Loucy (cell line): ENCODE measurements around the gene PRKN.

Experiments
- H2AFZ ChIP-seq: fragments of 200-600 bp; sonication (generic); 2 replicates; pipeline ENCODE4 v1.6.0; 2016; ENCODE audit warnings: antibody characterized with exemption, mild to moderate bottlenecking, low read length, moderate library complexity
- H3F3A ChIP-seq: fragments of 200-600 bp; 2 replicates; pipeline ENCODE4 v1.6.0; 2016; ENCODE audit warnings: antibody characterized with exemption, low read depth, mild to moderate bottlenecking
- H3K27me3 ChIP-seq: fragments of 200-600 bp; sonication (generic); 2 replicates; pipeline ENCODE4 v1.6.1; 2014; ENCODE audit warnings: low read length, mild to moderate bottlenecking; ENCODE audit not compliant: insufficient read depth, poor library complexity, severe bottlenecking
- H3K36me3 ChIP-seq: fragments of 200-600 bp; sonication (generic); 2 replicates; pipeline ENCODE4 v1.6.1; 2016; ENCODE audit warnings: low read length; ENCODE audit not compliant: insufficient read depth
- H3K4me1 ChIP-seq: fragments of 200-600 bp; sonication (generic); 2 replicates; pipeline ENCODE4 v1.5.1; 2014; ENCODE audit warnings: low read length, mild to moderate bottlenecking; ENCODE audit not compliant: insufficient read depth, poor library complexity, severe bottlenecking
- H3K4me2 ChIP-seq: fragments of 200-600 bp; sonication (generic); 2 replicates; pipeline ENCODE4 v1.6.0; 2014; ENCODE audit warnings: antibody characterized with exemption, low read length, low read depth, mild to moderate bottlenecking; ENCODE audit not compliant: poor library complexity, severe bottlenecking
- H3K4me3 ChIP-seq: fragments of 200-600 bp; sonication (generic); 2 replicates; pipeline ENCODE4 v1.5.1; 2014; ENCODE audit warnings: low read length, mild to moderate bottlenecking, mixed read lengths; ENCODE audit not compliant: poor library complexity, severe bottlenecking
- H3K79me2 ChIP-seq: fragments of 200-600 bp; sonication (generic); 2 replicates; pipeline ENCODE4 v1.6.1; 2014; ENCODE audit warnings: low read length; ENCODE audit not compliant: insufficient read depth
- H3K9ac ChIP-seq: fragments of 200-600 bp; sonication (generic); 2 replicates; pipeline ENCODE4 v1.6.0; 2014; ENCODE audit warnings: mild to moderate bottlenecking, low read depth, low read length, moderate library complexity; ENCODE audit not compliant: poor library complexity, severe bottlenecking
- H3K9me2 ChIP-seq: fragments of 200-600 bp; sonication (generic); replicated peaks from 2 replicates; pipeline ENCODE4 v1.6.1; 2016; ENCODE audit warnings: low read depth, low read length, mixed read lengths
- H3K9me3 ChIP-seq: fragments of 200-600 bp; sonication (generic); 2 replicates; pipeline ENCODE4 v1.6.1; 2014; ENCODE audit warnings: mild to moderate bottlenecking, antibody characterized with exemption, low read length, low read depth; ENCODE audit not compliant: insufficient read depth
- H4K20me1 ChIP-seq: fragments of 200-600 bp; sonication (generic); 2 replicates; pipeline ENCODE4 v1.6.0; 2014; ENCODE audit warnings: antibody characterized with exemption, low read length, mild to moderate bottlenecking; ENCODE audit not compliant: insufficient read depth, poor library complexity, severe bottlenecking
- EZH2phosphoT487 ChIP-seq: fragments of 200-600 bp; IDR thresholded peaks from 2 replicates; pipeline ENCODE4 v1.6.1; 2018; ENCODE audit warnings: antibody characterized with exemption, mild to moderate bottlenecking, moderate library complexity, borderline replicate concordance
- TF ChIP-seq, protein P1 (sequence below): fragments of 200-600 bp; sonication (generic); conservative IDR thresholded peaks from 2 replicates; pipeline ENCODE4 v1.5.1; 2014; ENCODE audit warnings: mild to moderate bottlenecking, antibody characterized with exemption, low read length

Gene PRKN

DNA sequence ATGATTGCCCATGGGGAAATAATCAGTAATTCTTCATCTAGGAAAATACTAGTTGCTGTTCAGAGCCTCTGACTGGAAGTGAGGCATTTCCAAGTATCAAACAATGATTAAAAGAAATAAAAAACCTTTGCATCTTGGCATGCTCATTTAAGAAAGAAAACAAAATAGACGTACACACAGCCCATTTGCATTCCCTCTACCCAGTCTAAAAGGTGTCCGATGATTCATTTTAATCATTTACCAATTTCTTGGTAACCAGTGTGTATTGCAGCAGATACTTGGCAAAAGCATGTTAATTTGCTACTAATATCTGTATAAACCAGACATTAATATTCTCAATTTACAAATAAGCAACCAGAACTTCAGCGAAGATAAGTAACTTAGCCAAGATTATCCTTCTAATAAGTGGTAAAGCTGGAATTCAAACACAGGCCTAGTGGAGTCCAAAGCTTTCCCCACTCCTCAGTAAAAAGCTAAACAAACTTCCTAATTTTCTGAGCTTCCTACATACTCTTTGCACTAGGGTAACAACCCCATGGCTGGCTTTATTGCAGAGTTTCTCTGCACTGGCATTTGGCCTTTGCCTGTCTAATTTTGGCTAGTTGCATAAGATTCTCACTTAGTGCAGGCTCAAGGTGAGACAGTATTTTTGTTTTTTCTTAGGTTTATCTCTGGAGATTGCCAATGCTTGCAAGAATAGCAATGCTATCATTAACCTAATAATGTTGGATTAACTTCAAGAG, 338.1 kb downstream of the PRKN start:
- Histone ChIP-seq H3K4me1 (no peaks in the 10 kb centered on the region), H3K79me2 (no peaks in the 10 kb centered on the region), H3F3A (no peaks in the 10 kb centered on the region), H3K27me3 (no peaks in the 10 kb centered on the region), H4K20me1 (no peaks in the 10 kb centered on the region), H3K9ac (no peak overlapping the region), H2AFZ (no peak overlapping the region), H3K4me3 (no peak overlapping the region), H3K9me3 (no peaks in the 10 kb centered on the region), H3K9me2 (no peaks in the 10 kb centered on the region), H3K36me3 (no peaks in the 10 kb centered on the region), H3K4me2 (no peak overlapping the region)
- no peak for TF ChIP-seq EZH2phosphoT487
- TF ChIP-seq, protein P1, sequence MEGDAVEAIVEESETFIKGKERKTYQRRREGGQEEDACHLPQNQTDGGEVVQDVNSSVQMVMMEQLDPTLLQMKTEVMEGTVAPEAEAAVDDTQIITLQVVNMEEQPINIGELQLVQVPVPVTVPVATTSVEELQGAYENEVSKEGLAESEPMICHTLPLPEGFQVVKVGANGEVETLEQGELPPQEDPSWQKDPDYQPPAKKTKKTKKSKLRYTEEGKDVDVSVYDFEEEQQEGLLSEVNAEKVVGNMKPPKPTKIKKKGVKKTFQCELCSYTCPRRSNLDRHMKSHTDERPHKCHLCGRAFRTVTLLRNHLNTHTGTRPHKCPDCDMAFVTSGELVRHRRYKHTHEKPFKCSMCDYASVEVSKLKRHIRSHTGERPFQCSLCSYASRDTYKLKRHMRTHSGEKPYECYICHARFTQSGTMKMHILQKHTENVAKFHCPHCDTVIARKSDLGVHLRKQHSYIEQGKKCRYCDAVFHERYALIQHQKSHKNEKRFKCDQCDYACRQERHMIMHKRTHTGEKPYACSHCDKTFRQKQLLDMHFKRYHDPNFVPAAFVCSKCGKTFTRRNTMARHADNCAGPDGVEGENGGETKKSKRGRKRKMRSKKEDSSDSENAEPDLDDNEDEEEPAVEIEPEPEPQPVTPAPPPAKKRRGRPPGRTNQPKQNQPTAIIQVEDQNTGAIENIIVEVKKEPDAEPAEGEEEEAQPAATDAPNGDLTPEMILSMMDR = no peak

DNA sequence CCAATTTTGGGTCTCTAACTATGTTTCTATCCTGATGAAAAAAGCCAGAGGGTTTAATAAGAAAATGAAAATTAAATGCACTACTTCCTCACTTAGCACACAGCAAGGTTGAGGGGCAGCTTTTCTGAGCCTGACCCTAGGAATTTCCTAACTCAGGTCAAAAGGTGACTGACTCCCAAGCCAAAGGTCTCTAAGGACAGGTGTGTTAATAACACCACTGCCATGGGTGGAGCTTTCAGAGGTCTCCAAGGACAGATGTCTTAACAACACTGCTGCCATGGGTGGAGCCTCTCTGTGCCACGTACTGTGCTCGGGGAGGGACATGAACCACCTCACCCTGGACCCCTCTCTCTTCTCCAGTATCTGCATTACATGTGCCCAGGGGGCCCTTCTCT, 339.2 kb downstream of the PRKN start:
- no peaks in the 10 kb centered on the region for H3K79me2 ChIP-seq
- no peaks in the 10 kb centered on the region for H4K20me1 ChIP-seq
- H3K4me3 ChIP-seq = no peak overlapping the region
- TF ChIP-seq EZH2phosphoT487 = no peak
- TF ChIP-seq, protein P1 = no peak
- H3K9me3 ChIP-seq = no peaks in the 10 kb centered on the region
- no peaks in the 10 kb centered on the region for H3K9me2 ChIP-seq
- H3K27me3 ChIP-seq = no peaks in the 10 kb centered on the region
- H2AFZ ChIP-seq = no peak overlapping the region
- no peaks in the 10 kb centered on the region for H3F3A ChIP-seq
- no peak overlapping the region for H3K4me2 ChIP-seq
- H3K9ac ChIP-seq = no peak overlapping the region
- H3K36me3 ChIP-seq = no peaks in the 10 kb centered on the region
- H3K4me1 ChIP-seq = no peaks in the 10 kb centered on the region

DNA sequence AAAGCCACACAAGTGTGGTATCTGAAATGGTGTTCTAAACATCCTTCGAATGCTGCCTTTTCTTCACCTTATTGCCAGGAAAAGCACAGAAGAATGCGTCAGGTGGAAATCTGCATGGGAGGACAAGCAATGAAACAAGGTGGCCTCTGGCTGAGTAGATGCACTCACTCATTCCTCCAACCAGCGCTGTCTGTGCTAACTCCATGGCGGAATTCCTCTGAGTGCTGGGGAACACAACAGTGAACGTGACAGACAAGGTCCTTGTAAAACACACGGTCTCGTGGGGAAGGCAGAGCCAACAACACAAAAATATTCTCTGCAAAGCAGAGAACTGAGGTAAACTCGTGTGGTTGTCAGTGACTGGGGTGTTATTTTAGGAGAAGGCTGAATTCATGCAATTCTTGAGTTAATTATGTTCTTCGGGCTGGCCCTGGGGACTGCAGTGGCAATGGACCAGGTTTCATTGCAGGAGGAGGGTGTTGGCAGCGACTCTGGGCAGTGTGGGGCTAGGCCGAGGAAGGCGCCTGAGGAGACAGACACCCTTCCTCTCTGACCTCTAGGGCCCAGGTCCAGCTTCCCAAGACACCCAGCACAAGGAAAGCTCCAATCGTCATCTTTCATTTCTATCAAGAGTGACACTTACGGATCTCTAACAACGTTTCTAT, 339.7 kb downstream of the PRKN start:
- Histone ChIP-seq H3K79me2 (no peaks in the 10 kb centered on the region), H3K36me3 (no peaks in the 10 kb centered on the region), H4K20me1 (no peaks in the 10 kb centered on the region), H3F3A (no peaks in the 10 kb centered on the region), H3K4me2 (no peak overlapping the region), H3K27me3 (no peaks in the 10 kb centered on the region), H3K9ac (no peak overlapping the region), H2AFZ (no peak overlapping the region), H3K9me2 (no peaks in the 10 kb centered on the region), H3K9me3 (no peaks in the 10 kb centered on the region), H3K4me1 (no peaks in the 10 kb centered on the region), H3K4me3 (no peak overlapping the region)
- no peak for TF ChIP-seq EZH2phosphoT487
- TF ChIP-seq, protein P1 = no peak
